Ectodermal cell (in vitro differentiated cells): ENCODE measurements around the gene NR2E1. TPM values are rescaled to one million over a fixed set of nuclear protein-coding genes. Genes with fewer than 3 reads are reported as not detected.

Source experiments
- H3K27ac ChIP-seq: 2 replicates; pipeline ENCODE4 v1.7.0; 2013; ENCODE audit warnings: mild to moderate bottlenecking, low read depth, low read length; ENCODE audit not compliant: insufficient read depth, poor library complexity, severe bottlenecking
- H3K27me3 ChIP-seq: 2 replicates; pipeline ENCODE4 v1.7.0; 2013; ENCODE audit warnings: mild to moderate bottlenecking, low read length; ENCODE audit not compliant: insufficient read depth, control insufficient read depth, poor library complexity, severe bottlenecking
- H3K36me3 ChIP-seq: one replicate; pipeline ENCODE4 v1.7.0; 2013; ENCODE audit warnings: low read length; ENCODE audit not compliant: control insufficient read depth, insufficient read depth
- H3K4me1 ChIP-seq: one replicate; pipeline ENCODE4 v1.7.0; 2013; ENCODE audit warnings: low read length; ENCODE audit not compliant: control insufficient read depth, insufficient read depth
- H3K4me3 ChIP-seq: 2 replicates; pipeline ENCODE4 v1.7.0; 2013; ENCODE audit warnings: low read depth, low read length, control low read depth; ENCODE audit not compliant: insufficient read depth
- H3K9me3 ChIP-seq: 2 replicates; pipeline ENCODE4 v1.7.0; 2013; ENCODE audit warnings: mild to moderate bottlenecking, low read length, moderate library complexity; ENCODE audit not compliant: control insufficient read depth
- WGBS, 2 experiments: methylation state at CpG; one replicate each; pipeline ENCODE4 v1.1.7; 2013; ENCODE audit warnings: missing lambda C conversion rate in 2 of 2; 5-methylcytosine and 5-hydroxymethylcytosine counted together
- polyA plus RNA-seq, 4 experiments: library from polyadenylated mRNA; stranded (reverse); fragments of 50-300 nt; gene quantifications; one replicate each; pipeline ENCODE4 v1.2.3, GENCODE V29; 2013

NR2E1 gene
- 0.63 TPM for polyA plus RNA-seq (2013, experiment 1 of 4)
- 1.0 TPM for polyA plus RNA-seq (2013, experiment 2 of 4)
- polyA plus RNA-seq (2013, experiment 3 of 4) = 0.37 TPM
- 0.73 TPM for polyA plus RNA-seq (2013, experiment 4 of 4)

DNA sequence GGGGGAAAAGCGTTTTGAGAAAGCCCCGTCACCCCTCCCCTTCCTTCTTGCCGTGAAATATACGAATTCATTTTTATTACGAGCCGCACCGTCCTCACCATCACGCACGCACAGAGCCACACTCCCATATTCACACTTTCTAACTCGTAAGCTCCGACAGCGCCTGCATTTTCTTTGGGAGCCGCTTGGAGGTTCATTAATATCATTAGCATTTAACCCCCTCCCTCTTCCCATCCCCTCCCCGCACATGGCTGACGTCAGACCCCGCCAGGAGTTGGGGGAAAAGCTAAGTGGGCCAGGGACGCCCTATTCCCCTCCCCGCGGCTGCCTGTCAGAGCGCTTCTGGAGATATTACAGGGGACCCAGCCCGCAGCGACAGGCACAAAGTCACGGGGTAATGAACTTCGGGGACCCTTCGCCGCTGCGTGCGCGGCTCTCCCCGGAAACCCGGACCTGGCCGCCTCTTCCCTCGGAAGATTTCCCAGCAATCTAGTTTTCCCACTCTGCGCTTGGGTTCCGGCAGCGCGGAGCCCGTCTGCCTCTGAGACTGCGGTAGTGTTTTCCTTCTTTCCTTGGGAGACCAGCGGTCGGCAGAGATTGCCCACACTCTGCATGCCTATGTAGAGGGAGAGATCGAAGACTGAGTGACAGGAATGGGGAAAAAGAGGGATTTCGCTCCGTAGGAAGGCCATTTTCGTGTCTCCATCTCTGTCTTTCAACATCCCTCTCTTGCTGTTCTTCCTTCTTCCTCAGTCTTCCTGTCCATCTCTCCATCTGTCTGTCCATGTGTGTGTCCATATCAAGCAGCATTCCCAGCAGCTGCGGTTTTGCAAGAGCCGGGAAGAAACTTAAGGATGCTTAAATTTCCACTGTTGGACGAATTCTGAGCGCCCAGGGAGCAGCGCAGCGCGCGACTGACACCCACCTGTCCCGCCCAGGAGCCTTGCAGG, at the start of gene NR2E1:
TSS of gene NR2E1 (plus strand) at position 309 of the 950 bp plus-strand sequence. CDS start 744 bp downstream, outside the sequence.
- Histone ChIP-seq H3K27ac (no peak within 1 kb of the TSS), H3K4me1 (peaks cover 52% of the 10 kb centered on the region), H3K9me3 (no peaks in the 10 kb centered on the region), H3K36me3 (no peaks in the 10 kb centered on the region), H3K4me3 (peak within 1 kb of the TSS; percentile 17), H3K27me3 (peaks cover 100% of the 10 kb centered on the region)
- WGBS, 2 experiments = 1% methylated on average over 54 of the region's 54 CpGs

DNA sequence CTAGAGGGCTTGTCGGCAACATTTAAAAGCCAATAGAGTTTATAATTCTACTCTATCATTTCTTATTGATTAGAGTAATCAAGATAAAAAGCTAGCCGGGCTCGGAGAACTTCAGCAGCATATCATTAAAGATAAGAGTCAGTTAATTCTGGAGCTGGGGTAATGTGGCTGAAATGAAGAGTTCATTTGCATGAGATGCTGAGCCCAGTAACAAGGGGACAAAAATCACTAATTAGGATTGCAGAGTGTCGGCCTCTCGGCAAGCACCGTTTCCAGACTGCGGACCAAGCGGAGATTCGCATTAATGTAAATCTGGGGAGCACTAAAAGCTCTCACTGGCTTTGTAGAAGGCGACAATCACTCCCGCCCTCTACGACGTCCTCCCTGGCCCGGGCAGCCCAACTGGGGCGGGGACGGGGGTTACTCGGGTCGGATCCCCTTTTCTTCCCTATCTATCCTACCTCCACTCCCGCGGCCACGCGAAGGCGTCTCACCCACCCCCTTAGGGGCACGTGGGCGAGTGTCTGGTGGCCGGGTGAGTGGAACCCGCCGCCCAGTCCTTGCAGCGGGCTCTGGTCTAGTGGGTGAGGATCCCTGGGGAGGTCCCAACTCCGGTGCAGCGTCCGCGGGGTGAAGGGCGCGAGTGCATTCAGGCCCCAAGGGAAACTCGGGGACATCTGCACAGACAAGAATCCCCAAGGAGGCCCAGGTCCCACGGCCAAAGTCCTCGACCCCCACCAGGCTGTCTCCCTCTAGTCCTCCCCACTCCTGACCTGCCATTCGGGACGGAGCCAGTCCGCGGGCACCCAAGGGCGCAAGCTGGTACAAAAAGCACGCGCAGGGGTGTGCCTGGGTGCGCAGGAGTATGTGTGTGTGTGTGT, 49.0 kb upstream of the NR2E1 start:
- 4 to 5% methylated on average over 45 of the region's 46 CpGs for WGBS, 2 experiments
- peaks cover 40% of the 10 kb centered on the region for H3K4me1 ChIP-seq
- no peaks in the 10 kb centered on the region for H3K36me3 ChIP-seq
- no peak overlapping the region for H3K4me3 ChIP-seq
- no peak overlapping the region for H3K27ac ChIP-seq
- no peaks in the 10 kb centered on the region for H3K9me3 ChIP-seq
- H3K27me3 ChIP-seq = peaks cover 100% of the 10 kb centered on the region

DNA sequence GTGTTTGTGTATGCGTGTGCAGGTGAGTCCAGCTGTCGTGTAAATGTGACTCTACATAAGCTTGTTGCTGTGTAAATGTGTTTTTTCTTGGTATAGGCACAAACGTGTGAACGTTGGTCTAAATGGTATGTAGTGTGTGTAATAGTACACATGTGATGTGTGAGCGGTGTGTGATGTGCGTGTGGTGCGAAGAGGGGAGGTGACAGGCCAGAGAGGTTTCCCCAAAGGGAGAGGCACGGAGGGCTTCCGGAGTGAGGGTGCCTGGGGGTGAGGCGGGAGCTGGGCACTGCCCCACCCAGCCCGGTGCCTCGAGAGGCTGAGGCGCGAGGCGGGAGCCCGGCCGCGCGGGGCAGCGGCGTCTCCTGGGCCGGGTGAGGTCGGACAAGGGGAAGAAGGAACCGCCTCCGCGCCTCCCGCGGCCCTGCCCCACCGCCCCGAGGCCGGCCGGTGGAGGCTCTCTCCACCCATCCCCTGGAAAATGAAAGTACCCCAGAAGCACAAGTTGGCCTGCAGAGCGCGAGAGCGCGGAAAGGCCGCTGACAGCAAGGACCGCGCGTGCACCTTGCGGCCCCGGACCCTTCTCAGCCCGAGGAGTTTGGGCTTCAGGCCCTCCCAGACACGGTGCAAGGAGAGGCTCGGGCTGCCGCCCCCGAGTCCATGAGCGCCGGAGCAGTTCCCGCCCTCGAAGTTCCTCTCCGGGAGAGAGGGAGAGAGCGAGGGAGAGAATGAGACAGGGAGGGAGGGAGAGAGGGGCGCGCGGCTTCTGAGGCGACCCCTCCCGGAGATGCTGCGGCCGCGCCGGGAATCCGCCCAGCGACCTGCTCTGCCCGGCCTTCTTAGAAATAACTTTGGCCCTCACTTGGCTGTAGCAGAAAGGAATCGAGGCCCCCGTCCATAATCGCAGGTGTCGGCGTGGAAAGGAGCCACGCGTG, 48.1 kb upstream of the NR2E1 start:
- peak overlapping the region; percentile 28 for H3K4me3 ChIP-seq
- peaks cover 100% of the 10 kb centered on the region for H3K27me3 ChIP-seq
- H3K9me3 ChIP-seq = no peaks in the 10 kb centered on the region
- peaks cover 40% of the 10 kb centered on the region for H3K4me1 ChIP-seq
- H3K36me3 ChIP-seq = no peaks in the 10 kb centered on the region
- WGBS, 2 experiments = 1% methylated on average over 72 of the region's 72 CpGs
- no peak overlapping the region for H3K27ac ChIP-seq

DNA sequence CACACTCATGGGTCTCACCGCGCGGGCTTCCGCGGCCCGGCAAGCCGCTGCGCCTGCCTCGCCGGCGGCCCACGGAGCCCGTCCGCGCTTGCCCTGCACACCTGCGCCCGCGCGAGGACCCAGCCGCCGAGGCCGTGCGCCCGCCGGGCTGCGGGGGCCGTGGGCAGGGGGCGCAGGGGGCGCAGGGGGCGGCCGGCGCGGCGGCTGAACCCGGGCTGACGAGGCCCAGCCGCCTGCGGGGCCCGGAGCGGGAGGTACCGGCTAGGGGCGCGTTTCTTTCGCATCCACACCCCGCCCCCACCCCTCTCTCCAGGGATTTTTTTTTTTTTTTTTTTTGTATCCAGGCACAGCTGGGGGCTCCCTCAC, 47.5 kb upstream of the NR2E1 start:
- Histone ChIP-seq H3K27ac (no peak overlapping the region), H3K4me1 (peaks cover 40% of the 10 kb centered on the region), H3K9me3 (no peaks in the 10 kb centered on the region), H3K36me3 (no peaks in the 10 kb centered on the region), H3K27me3 (peaks cover 100% of the 10 kb centered on the region), H3K4me3 (no peak overlapping the region)
- WGBS, 2 experiments = 0 to 1% methylated on average over 44 to 45 of the region's 45 CpGs

DNA sequence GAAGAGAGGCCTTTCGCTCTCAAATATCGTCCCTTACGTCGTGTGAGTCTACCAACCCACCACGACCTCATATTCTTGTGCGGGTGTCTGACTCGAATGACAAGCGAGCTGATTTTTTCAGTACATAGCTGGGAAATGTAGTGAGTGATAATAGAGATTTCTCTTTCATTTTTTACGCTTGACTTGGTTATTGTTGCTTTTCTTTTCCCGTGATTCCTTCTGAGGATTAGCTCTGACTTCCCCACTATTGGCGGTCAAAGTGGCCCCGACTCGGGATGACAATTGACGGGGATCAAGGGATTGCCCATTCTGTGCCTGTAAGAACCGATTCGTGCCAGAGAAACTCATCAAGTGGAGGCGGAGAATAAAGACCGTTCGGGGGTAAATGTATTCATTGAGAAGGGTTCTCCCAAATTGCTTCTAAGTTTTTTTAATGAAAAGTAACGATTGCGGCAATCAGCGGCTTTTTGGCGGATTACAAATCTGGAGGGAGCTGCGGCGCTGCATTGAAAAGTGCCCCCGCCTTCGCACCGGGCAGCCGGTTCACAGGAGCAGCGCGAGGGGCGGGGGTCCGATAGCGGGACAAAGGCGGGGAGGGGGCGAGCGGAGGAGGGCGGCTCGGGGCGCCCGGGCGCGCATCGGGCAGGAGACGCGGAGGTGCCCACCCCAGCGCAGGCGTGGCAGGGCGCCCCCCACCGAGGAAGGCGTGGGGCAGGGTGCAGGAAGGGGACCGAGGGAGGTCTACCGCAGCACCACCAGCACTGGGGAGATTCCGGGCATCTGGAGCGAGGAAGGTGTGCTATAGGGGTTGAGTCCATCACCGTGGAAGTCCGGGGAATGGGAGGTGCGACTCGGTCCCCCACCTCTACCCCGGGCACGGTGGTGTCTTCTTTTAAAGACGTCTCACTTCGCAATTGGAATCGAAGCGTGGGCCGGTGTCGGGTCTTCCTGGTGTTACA, 46.7 kb upstream of the NR2E1 start:
- Histone ChIP-seq H3K27ac (no peak overlapping the region), H3K36me3 (no peaks in the 10 kb centered on the region), H3K9me3 (no peaks in the 10 kb centered on the region), H3K4me1 (peaks cover 34% of the 10 kb centered on the region), H3K27me3 (peaks cover 100% of the 10 kb centered on the region), H3K4me3 (peak overlapping the region; percentile 24)
- whole genome bisulfite sequencing, 2 experiments = 0 to 1% methylated on average over 67 of the region's 67 CpGs

DNA sequence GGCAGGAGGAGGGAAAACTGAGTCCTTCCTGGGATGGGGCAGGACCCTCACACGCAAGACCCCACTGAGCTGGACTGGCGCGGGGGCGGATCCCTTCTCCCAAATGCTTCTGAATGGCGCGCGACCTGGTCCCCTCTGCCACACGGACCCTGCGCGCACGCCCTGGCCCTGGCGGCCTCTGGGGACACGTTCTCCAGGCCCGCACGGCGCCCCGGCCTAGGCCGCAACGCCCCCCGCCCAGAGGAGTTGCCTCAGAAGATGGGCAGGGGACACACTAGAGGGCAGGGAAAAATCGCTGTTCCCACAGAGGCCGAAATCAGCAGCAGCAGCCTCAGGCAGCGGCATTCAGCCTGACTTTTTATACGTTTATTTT, 46.1 kb upstream of the NR2E1 start:
- no peak overlapping the region for H3K27ac ChIP-seq
- peaks cover 34% of the 10 kb centered on the region for H3K4me1 ChIP-seq
- no peaks in the 10 kb centered on the region for H3K36me3 ChIP-seq
- H3K4me3 ChIP-seq = peak overlapping the region; percentile 24
- peaks cover 100% of the 10 kb centered on the region for H3K27me3 ChIP-seq
- WGBS, 2 experiments = 1 to 2% methylated on average over 24 of the region's 24 CpGs
- no peaks in the 10 kb centered on the region for H3K9me3 ChIP-seq

DNA sequence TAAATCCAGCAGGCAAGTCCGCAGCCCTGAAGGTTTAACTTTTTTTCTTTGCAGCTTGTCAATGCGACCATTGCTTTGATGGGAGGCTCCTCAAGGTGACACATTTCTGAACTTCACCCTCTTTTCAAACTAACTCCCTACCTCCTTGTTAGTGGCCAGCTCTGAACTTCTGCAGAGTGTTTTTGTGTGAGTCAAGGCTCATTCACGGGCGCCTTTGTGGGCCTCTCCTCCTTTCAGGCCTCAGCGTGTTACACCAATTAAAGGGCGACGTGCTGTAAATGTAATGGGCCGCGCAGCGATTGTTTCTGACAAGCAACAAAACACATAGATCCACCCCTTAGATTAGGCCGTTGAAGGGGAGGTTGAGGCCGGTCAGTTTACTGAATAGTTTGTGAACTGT, 45.5 kb upstream of the NR2E1 start:
- no peaks in the 10 kb centered on the region for H3K36me3 ChIP-seq
- 1 to 2% methylated on average over 10 of the region's 12 CpGs for WGBS, 2 experiments
- H3K27ac ChIP-seq = no peak overlapping the region
- no peak overlapping the region for H3K4me3 ChIP-seq
- no peaks in the 10 kb centered on the region for H3K9me3 ChIP-seq
- peaks cover 100% of the 10 kb centered on the region for H3K27me3 ChIP-seq
- peaks cover 30% of the 10 kb centered on the region for H3K4me1 ChIP-seq

DNA sequence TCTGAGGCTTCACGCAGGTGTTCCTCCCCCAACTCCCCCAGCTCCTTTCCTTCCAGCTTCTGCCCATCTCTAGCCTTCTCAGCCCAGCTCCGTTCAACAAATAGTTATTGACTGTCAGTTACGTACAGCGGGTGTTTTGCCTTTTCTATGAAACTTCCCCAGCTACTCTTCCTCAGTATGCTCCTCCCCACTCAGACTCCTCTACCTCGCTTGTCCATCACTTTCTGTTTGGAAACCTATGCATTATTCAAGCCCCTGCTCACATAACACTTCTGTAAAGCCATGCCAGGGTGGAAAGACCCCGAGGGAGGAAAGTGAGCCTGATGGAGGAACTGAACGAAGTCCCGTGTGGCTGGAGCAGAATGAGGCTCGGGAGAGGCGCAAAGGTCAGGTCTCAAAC, 44.2 kb upstream of the NR2E1 start:
- Histone ChIP-seq H3K4me3 (no peak overlapping the region), H3K36me3 (no peaks in the 10 kb centered on the region), H3K9me3 (no peaks in the 10 kb centered on the region), H3K4me1 (peaks cover 25% of the 10 kb centered on the region), H3K27ac (no peak overlapping the region), H3K27me3 (peaks cover 99% of the 10 kb centered on the region)
- 49 to 58% methylated on average over 10 of the region's 10 CpGs for WGBS, 2 experiments
